ENCODE measurements around the gene CLIC5.

Gene CLIC5

DNA sequence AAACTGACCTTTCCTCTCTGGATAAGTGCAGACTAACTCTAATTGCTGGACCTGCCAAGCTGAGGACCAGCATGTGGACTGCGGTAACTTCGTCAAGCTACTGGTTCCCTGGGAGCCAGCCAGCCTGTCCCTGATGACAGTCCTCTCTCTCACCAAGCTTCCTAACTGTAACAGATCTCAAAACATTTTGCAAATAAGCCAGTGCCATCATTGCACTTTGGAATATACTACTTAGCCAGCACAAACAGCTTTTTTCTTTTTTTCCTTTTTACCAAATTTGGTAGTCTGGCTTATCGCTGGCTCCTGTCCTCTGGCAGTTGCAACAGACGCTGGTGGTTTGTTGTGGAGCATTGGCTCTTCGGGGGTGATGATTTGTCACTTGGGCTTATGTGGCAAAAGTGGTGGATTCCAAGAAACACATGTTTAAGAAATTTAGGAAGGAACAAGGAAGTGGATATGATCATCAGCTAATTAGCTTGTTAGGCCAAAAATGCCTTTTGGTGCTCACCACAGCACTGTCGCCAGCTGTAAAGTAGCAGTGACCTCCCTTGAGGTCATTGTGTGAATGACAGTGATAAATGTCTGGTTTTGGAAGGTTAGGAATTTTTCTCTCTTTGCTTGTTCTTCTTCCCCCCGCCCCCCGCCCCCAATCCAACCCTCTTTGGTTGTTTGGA is 171.7 kb downstream of the CLIC5 start:
- H2BK15ac ChIP-seq (replicated peaks; ENCODE audit: low read depth): no peak overlapping the region
- no CpG with 5 or more reads among the region's 8 CpGs for WGBS (ENCODE audit: extremely low coverage, insufficient coverage, low lambda C conversion rate)

GRCh38 chr6:45841062-45841461 is 174.6 kb downstream of the CLIC5 start:
- Histone ChIP-seq H3K79me2 (ENCODE audit: control insufficient read depth, insufficient read depth, low read length) (no peaks in the 10 kb centered on the region), H3K23ac (ENCODE audit: low read length) (no peak overlapping the region), H3K79me1 (ENCODE audit: low read length) (no peaks in the 10 kb centered on the region), H3K4me3 (ENCODE audit: low read length) (no peak overlapping the region), H3K27ac (ENCODE audit: low read depth, low read length) (no peak overlapping the region), H2BK15ac (replicated peaks; ENCODE audit: low read depth) (no peak overlapping the region), H3K27me3 (ENCODE audit: insufficient read depth, low read length, poor library complexity) (no peaks in the 10 kb centered on the region), H2AK5ac (ENCODE audit: low read length) (no peak overlapping the region), H3K36me3 (ENCODE audit: control insufficient read depth, insufficient read depth, low read length) (no peaks in the 10 kb centered on the region), H2BK5ac (ENCODE audit: low read length) (no peak overlapping the region), H2BK120ac (ENCODE audit: low read depth, low read length) (no peak overlapping the region), H3K56ac (ENCODE audit: low read length) (no peak overlapping the region), H3K9ac (ENCODE audit: low read length) (no peak overlapping the region), H3K18ac (ENCODE audit: low read length) (no peak overlapping the region), H4K8ac (ENCODE audit: low read depth, low read length) (no peak overlapping the region), H3K4me1 (ENCODE audit: control insufficient read depth, low read depth, low read length) (no peaks in the 10 kb centered on the region), H3K4me2 (ENCODE audit: low read length) (no peak overlapping the region), H3K4ac (ENCODE audit: low read depth, low read length) (no peak overlapping the region), H4K5ac (ENCODE audit: low read length) (no peak overlapping the region)
- DNase-seq: no peak
- no CpG with 5 or more reads among the region's 3 CpGs for WGBS (ENCODE audit: extremely low coverage, insufficient coverage, low lambda C conversion rate)

More for the DNA sequence above, 171.7 kb downstream of the CLIC5 start:
- no peaks in the 10 kb centered on the region for H3K36me3 ChIP-seq (ENCODE audit: control insufficient read depth, insufficient read depth, low read length)
- H3K27ac ChIP-seq (ENCODE audit: low read depth, low read length): no peak overlapping the region
- no peaks in the 10 kb centered on the region for H3K4me1 ChIP-seq (ENCODE audit: control insufficient read depth, low read depth, low read length)
- no peak overlapping the region for H2AK5ac ChIP-seq (ENCODE audit: low read length)
- no peak for DNase-seq
- H2BK5ac ChIP-seq (ENCODE audit: low read length): no peak overlapping the region
- H3K18ac ChIP-seq (ENCODE audit: low read length): no peak overlapping the region
- no peak overlapping the region for H3K4me3 ChIP-seq (ENCODE audit: low read length)
- H3K4me2 ChIP-seq (ENCODE audit: low read length): no peak overlapping the region
- no peak overlapping the region for H3K56ac ChIP-seq (ENCODE audit: low read length)
- H2BK120ac ChIP-seq (ENCODE audit: low read depth, low read length): no peak overlapping the region
- no peak overlapping the region for H3K9ac ChIP-seq (ENCODE audit: low read length)
- no peaks in the 10 kb centered on the region for H3K79me2 ChIP-seq (ENCODE audit: control insufficient read depth, insufficient read depth, low read length)
- H4K5ac ChIP-seq (ENCODE audit: low read length): no peak overlapping the region
- no peak overlapping the region for H3K23ac ChIP-seq (ENCODE audit: low read length)
- H3K79me1 ChIP-seq (ENCODE audit: low read length): no peaks in the 10 kb centered on the region
- H4K8ac ChIP-seq (ENCODE audit: low read depth, low read length): no peak overlapping the region
- no peaks in the 10 kb centered on the region for H3K27me3 ChIP-seq (ENCODE audit: insufficient read depth, low read length, poor library complexity)
- no peak overlapping the region for H3K4ac ChIP-seq (ENCODE audit: low read depth, low read length)

- H3K79me1 ChIP-seq (ENCODE audit: low read length): no peaks in the 10 kb centered on the region
- H3K79me2 ChIP-seq (ENCODE audit: control insufficient read depth, insufficient read depth, low read length): no peaks in the 10 kb centered on the region
- no peak overlapping the region for H3K18ac ChIP-seq (ENCODE audit: low read length)
- no peak overlapping the region for H4K8ac ChIP-seq (ENCODE audit: low read depth, low read length)
- H2BK120ac ChIP-seq (ENCODE audit: low read depth, low read length): no peak overlapping the region
- DNase-seq: no peak
- no CpG with 5 or more reads among the region's 2 CpGs for WGBS (ENCODE audit: extremely low coverage, insufficient coverage, low lambda C conversion rate)
- H3K4ac ChIP-seq (ENCODE audit: low read depth, low read length): no peak overlapping the region
- no peak overlapping the region for H3K4me3 ChIP-seq (ENCODE audit: low read length)
- H2BK5ac ChIP-seq (ENCODE audit: low read length): no peak overlapping the region
- no peak overlapping the region for H3K27ac ChIP-seq (ENCODE audit: low read depth, low read length)
- H3K4me2 ChIP-seq (ENCODE audit: low read length): no peak overlapping the region
- no peak overlapping the region for H3K23ac ChIP-seq (ENCODE audit: low read length)
- no peaks in the 10 kb centered on the region for H3K4me1 ChIP-seq (ENCODE audit: control insufficient read depth, low read depth, low read length)
- no peaks in the 10 kb centered on the region for H3K27me3 ChIP-seq (ENCODE audit: insufficient read depth, low read length, poor library complexity)
- H4K5ac ChIP-seq (ENCODE audit: low read length): no peak overlapping the region
- H3K56ac ChIP-seq (ENCODE audit: low read length): no peak overlapping the region
- no peaks in the 10 kb centered on the region for H3K36me3 ChIP-seq (ENCODE audit: control insufficient read depth, insufficient read depth, low read length)
- H3K9ac ChIP-seq (ENCODE audit: low read length): no peak overlapping the region
- H2BK15ac ChIP-seq (replicated peaks; ENCODE audit: low read depth): no peak overlapping the region
- H2AK5ac ChIP-seq (ENCODE audit: low read length): no peak overlapping the region
These were observed 176.7 kb downstream of the CLIC5 start for GRCh38 chr6:45838996-45839395.

DNA sequence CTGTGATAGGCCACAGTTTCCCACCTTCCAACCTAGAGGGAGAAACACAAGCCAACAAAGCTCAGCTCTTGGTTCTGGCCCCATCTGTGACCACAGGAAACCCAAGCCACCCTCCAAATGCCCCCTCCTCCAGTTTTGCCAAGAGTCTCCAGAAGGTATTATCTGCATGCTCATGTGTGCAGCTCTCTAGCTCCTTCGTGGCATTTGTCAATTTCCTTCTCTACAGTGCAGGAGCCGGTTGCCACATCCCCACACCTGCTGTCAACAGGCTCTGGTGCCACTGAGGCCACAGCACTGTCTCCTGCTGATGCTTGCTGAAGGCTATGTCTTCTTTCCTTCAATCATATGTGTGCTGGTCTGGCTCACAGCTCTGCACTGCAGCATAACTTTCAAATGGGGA is 177.2 kb downstream of the CLIC5 start:
- H3K4ac ChIP-seq (ENCODE audit: low read depth, low read length): no peak overlapping the region
- no peaks in the 10 kb centered on the region for H3K4me1 ChIP-seq (ENCODE audit: control insufficient read depth, low read depth, low read length)
- H2BK15ac ChIP-seq (replicated peaks; ENCODE audit: low read depth): no peak overlapping the region
- H3K56ac ChIP-seq (ENCODE audit: low read length): no peak overlapping the region
- H3K27me3 ChIP-seq (ENCODE audit: insufficient read depth, low read length, poor library complexity): no peaks in the 10 kb centered on the region
- no peaks in the 10 kb centered on the region for H3K79me1 ChIP-seq (ENCODE audit: low read length)
- no peak overlapping the region for H3K27ac ChIP-seq (ENCODE audit: low read depth, low read length)
- H4K5ac ChIP-seq (ENCODE audit: low read length): no peak overlapping the region
- H3K9ac ChIP-seq (ENCODE audit: low read length): no peak overlapping the region
- H3K4me2 ChIP-seq (ENCODE audit: low read length): no peak overlapping the region
- no peak overlapping the region for H3K4me3 ChIP-seq (ENCODE audit: low read length)
- no peak overlapping the region for H4K8ac ChIP-seq (ENCODE audit: low read depth, low read length)
- WGBS (ENCODE audit: extremely low coverage, insufficient coverage, low lambda C conversion rate): no CpG with 5 or more reads among the region's 2 CpGs
- H2BK5ac ChIP-seq (ENCODE audit: low read length): no peak overlapping the region
- no peak overlapping the region for H2BK120ac ChIP-seq (ENCODE audit: low read depth, low read length)
- H2AK5ac ChIP-seq (ENCODE audit: low read length): no peak overlapping the region
- H3K79me2 ChIP-seq (ENCODE audit: control insufficient read depth, insufficient read depth, low read length): no peaks in the 10 kb centered on the region
- H3K36me3 ChIP-seq (ENCODE audit: control insufficient read depth, insufficient read depth, low read length): no peaks in the 10 kb centered on the region
- DNase-seq: no peak
- no peak overlapping the region for H3K18ac ChIP-seq (ENCODE audit: low read length)
- no peak overlapping the region for H3K23ac ChIP-seq (ENCODE audit: low read length)

DNA sequence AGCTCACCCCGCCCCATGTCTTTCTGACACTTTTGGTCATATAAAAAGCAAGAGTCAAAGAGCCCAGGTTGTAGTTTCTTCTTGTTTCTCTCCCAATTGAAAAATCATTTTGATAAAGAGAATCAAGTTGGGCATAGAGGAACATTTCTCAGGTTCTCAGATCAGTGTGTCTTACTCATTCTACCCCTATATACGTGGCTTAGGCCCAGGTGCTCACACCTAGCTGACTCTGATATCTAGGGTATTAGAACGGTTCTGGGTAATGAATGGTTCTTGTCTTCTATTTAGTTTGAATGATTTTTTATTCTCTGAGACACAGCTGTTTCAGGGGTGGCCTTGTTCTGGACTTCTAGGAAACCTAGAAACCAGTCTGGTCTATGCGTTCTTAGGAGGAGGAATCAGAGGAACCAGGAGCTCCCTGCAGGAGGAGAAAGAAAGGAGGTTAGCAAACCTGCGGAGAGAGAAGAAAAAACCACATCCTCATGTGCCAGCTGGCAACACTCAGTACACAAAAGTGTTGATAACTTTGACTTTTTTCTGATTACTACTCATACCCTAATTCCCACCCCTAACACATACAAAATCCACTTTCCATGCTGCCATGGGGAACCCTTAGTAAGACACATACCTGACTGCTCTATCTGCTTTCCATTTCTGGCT is 178.0 kb downstream of the CLIC5 start:
- WGBS (ENCODE audit: extremely low coverage, insufficient coverage, low lambda C conversion rate): no CpG with 5 or more reads among the region's 5 CpGs

More for the DNA sequence above, 178.0 kb downstream of the CLIC5 start:
- H3K79me2 ChIP-seq (ENCODE audit: control insufficient read depth, insufficient read depth, low read length): no peaks in the 10 kb centered on the region
- no peak overlapping the region for H3K23ac ChIP-seq (ENCODE audit: low read length)
- no peak overlapping the region for H3K4ac ChIP-seq (ENCODE audit: low read depth, low read length)
- H2BK15ac ChIP-seq (replicated peaks; ENCODE audit: low read depth): no peak overlapping the region
- H3K4me3 ChIP-seq (ENCODE audit: low read length): no peak overlapping the region
- H3K27ac ChIP-seq (ENCODE audit: low read depth, low read length): no peak overlapping the region
- DNase-seq: no peak
- no peak overlapping the region for H3K56ac ChIP-seq (ENCODE audit: low read length)
- no peak overlapping the region for H2BK5ac ChIP-seq (ENCODE audit: low read length)
- no peak overlapping the region for H4K8ac ChIP-seq (ENCODE audit: low read depth, low read length)
- no peaks in the 10 kb centered on the region for H3K4me1 ChIP-seq (ENCODE audit: control insufficient read depth, low read depth, low read length)
- no peak overlapping the region for H2BK120ac ChIP-seq (ENCODE audit: low read depth, low read length)
- no peak overlapping the region for H2AK5ac ChIP-seq (ENCODE audit: low read length)
- H3K27me3 ChIP-seq (ENCODE audit: insufficient read depth, low read length, poor library complexity): no peaks in the 10 kb centered on the region
- no peaks in the 10 kb centered on the region for H3K79me1 ChIP-seq (ENCODE audit: low read length)
- no peak overlapping the region for H3K9ac ChIP-seq (ENCODE audit: low read length)
- no peak overlapping the region for H3K18ac ChIP-seq (ENCODE audit: low read length)
- H4K5ac ChIP-seq (ENCODE audit: low read length): no peak overlapping the region
- no peaks in the 10 kb centered on the region for H3K36me3 ChIP-seq (ENCODE audit: control insufficient read depth, insufficient read depth, low read length)
- no peak overlapping the region for H3K4me2 ChIP-seq (ENCODE audit: low read length)

Measured in mesendoderm (in vitro differentiated cells).